Smooth muscle cell (in vitro differentiated cells): ENCODE results near the gene DLD. TPM values are rescaled to one million over a fixed set of nuclear protein-coding genes. Genes with fewer than 3 reads are reported as not detected.

Experiments used
- DNase-seq: peaks from one replicate; lab custom pipeline; 2025; ENCODE audit not compliant: unreplicated experiment; lab: John Stamatoyannopoulos, UW
- H2AFZ ChIP-seq: fragments of 200-600 bp; sonication (generic); 2 replicates; pipeline ENCODE4 v1.6.0; 2016; ENCODE audit warnings: antibody characterized with exemption, low read depth, mild to moderate bottlenecking
- H3F3A ChIP-seq: fragments of 200-600 bp; sonication (generic); 2 replicates; pipeline ENCODE4 v1.6.0; 2017; ENCODE audit warnings: antibody characterized with exemption, low read depth
- H3K27ac ChIP-seq: fragments of 200-600 bp; sonication (generic); 2 replicates; pipeline ENCODE4 v1.5.1; 2016; ENCODE audit warnings: low read depth, mild to moderate bottlenecking
- H3K27me3 ChIP-seq: fragments of 200-600 bp; sonication (generic); 2 replicates; pipeline ENCODE4 v1.6.1; 2016; ENCODE audit warnings: low read depth, mild to moderate bottlenecking
- H3K36me3 ChIP-seq: fragments of 200-600 bp; sonication (generic); 2 replicates; pipeline ENCODE4 v1.5.1; 2016; ENCODE audit warnings: low read depth
- H3K4me1 ChIP-seq: fragments of 200-600 bp; sonication (generic); 2 replicates; pipeline ENCODE4 v1.5.1; 2016; ENCODE audit warnings: low read depth
- H3K4me2 ChIP-seq: fragments of 200-600 bp; sonication (generic); 2 replicates; pipeline ENCODE4 v1.6.0; 2016; ENCODE audit warnings: mild to moderate bottlenecking
- H3K4me3 ChIP-seq: fragments of 200-600 bp; sonication (generic); 2 replicates; pipeline ENCODE4 v1.5.1; 2016; ENCODE audit warnings: mild to moderate bottlenecking
- H3K79me2 ChIP-seq: fragments of 200-600 bp; sonication (generic); 2 replicates; pipeline ENCODE4 v1.6.0; 2016; ENCODE audit warnings: low read depth, mild to moderate bottlenecking
- H3K9ac ChIP-seq: fragments of 200-600 bp; sonication (generic); 2 replicates; pipeline ENCODE4 v1.6.0; 2016; ENCODE audit warnings: low read depth
- H3K9me3 ChIP-seq: fragments of 200-600 bp; sonication (generic); replicated peaks from 2 replicates; pipeline ENCODE4 v1.5.1; 2016; ENCODE audit warnings: low read depth
- H4K20me1 ChIP-seq: fragments of 200-600 bp; sonication (generic); 2 replicates; pipeline ENCODE4 v1.6.0; 2016; ENCODE audit warnings: low read depth
- CTCF ChIP-seq: fragments of 200-600 bp; sonication (generic); IDR thresholded peaks from 2 replicates; pipeline ENCODE4 v1.5.1; 2017; ENCODE audit warnings: borderline replicate concordance, mild to moderate bottlenecking, antibody characterized with exemption; ENCODE audit not compliant: insufficient read depth, poor library complexity, severe bottlenecking
- WGBS: methylation state at CpG from one replicate; pipeline ENCODE4 v1.1.7; 2016; ENCODE audit warnings: low lambda C conversion rate; 5-methylcytosine and 5-hydroxymethylcytosine counted together
- polyA plus RNA-seq: library from polyadenylated mRNA; unstranded; fragments of >200 nt; fragmentation: Nextera tagmentation; extraction: Ambion mirVana; gene quantifications from 2 replicates; pipeline ENCODE4 v1.2.1, GENCODE V29; 2016
- total RNA-seq: library from RNA; depleted of rRNA; stranded (reverse); fragments of >200 nt; gene quantifications from 2 replicates; pipeline ENCODE4 v1.2.3, GENCODE V29; 2014

DLD gene
- total and polyA plus RNA-seq, 2 experiments from 2014 or later = 71.4 to 165 TPM

- Histone ChIP-seq H3K9me3 (no peaks in the 10 kb centered on the region), H2AFZ (no peak overlapping the region), H3K36me3 (peaks cover 54% of the 10 kb centered on the region), H3K27me3 (no peaks in the 10 kb centered on the region), H3K9ac (no peak overlapping the region), H3K4me1 (no peaks in the 10 kb centered on the region), H3K79me2 (peaks cover 3% of the 10 kb centered on the region), H3K4me2 (no peak overlapping the region), H4K20me1 (peaks cover 29% of the 10 kb centered on the region), H3F3A (peaks cover 69% of the 10 kb centered on the region), H3K4me3 (no peak overlapping the region), H3K27ac (no peak overlapping the region)
- no peak for DNase-seq
- WGBS = 100% methylated on average over 1 of the region's 1 CpG
- TF ChIP-seq CTCF = no peak
Observed at GRCh38 chr7:107926481-107926880, 35.5 kb downstream of the DLD start.

DNA sequence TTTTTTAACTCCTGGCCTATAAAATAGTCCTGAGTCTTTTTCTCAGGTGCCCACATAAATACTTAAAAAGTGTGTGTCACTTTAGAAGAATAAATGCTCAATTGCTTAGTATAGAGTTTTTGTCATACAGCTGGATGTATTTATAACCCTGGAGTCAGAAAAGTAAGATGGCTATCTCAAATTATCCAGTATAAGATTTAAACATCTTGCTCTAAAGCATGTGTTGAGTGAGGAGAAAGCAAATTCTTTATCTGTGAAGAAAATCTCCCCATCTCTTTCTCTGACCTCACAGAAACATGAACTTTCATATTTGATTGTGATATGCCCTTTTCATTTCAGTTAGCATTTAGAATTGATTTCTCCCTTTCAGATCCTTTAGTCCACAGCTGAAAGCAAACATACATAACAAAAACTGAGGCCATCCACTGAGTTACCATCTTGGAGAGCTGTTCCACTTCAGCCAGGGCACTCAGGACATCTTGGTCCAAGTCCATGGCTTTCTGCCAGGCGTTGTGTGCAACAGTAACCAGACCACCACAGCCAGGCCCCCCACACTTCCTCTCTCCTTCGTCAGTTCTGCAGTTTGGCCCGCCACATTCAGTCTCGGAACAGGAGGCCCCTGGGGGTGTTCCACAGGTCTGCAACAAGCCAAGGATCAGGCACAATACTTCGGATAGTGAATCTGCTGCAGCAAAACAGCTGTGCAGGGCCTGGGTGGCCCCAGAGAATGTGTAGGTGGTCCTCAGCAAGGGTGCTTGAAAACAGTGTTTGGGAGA is 40.9 kb downstream of the DLD start:
- TF ChIP-seq CTCF = no peak
- Histone ChIP-seq H3K27me3 (no peaks in the 10 kb centered on the region), H3F3A (peaks cover 54% of the 10 kb centered on the region), H2AFZ (no peak overlapping the region), H3K27ac (peak overlapping the region; percentile 87), H3K4me1 (peaks cover 41% of the 10 kb centered on the region), H3K9me3 (no peaks in the 10 kb centered on the region), H3K36me3 (peaks cover 32% of the 10 kb centered on the region), H3K9ac (no peak overlapping the region), H3K79me2 (no peaks in the 10 kb centered on the region), H4K20me1 (no peaks in the 10 kb centered on the region), H3K4me2 (no peak overlapping the region), H3K4me3 (no peak overlapping the region)
- DNase-seq = no peak
- WGBS = 49% methylated on average over 5 of the region's 5 CpGs

DNA sequence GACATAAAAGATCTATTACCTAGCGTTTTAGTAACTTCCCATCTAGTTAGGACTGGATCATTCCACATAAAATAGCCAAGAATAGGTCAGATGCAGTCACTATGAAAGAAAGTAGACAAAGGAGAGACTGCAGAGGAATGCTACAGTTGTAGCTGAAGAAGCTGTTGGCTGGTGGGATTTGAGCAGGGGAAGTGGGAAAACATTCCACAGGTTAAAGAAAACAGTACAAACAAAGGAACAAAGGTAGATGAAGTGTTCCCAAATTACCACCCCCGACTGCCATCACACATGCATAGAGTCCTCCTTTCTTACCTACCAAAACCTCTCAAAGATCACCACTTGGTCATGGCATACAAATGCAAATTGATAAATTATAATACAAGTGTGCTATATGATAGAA is 41.8 kb downstream of the DLD start:
- Histone ChIP-seq H3K27me3 (no peaks in the 10 kb centered on the region), H3K9ac (no peak overlapping the region), H2AFZ (no peak overlapping the region), H3K27ac (peak overlapping the region; percentile 87), H3K79me2 (no peaks in the 10 kb centered on the region), H3K4me2 (peak overlapping the region; percentile 56), H4K20me1 (no peaks in the 10 kb centered on the region), H3K4me3 (no peak overlapping the region), H3F3A (peaks cover 51% of the 10 kb centered on the region), H3K36me3 (peaks cover 32% of the 10 kb centered on the region), H3K4me1 (peaks cover 50% of the 10 kb centered on the region), H3K9me3 (no peaks in the 10 kb centered on the region)
- DNase-seq = no peak
- no peak for TF ChIP-seq CTCF
- WGBS = 59% methylated on average over 2 of the region's 2 CpGs

DNA sequence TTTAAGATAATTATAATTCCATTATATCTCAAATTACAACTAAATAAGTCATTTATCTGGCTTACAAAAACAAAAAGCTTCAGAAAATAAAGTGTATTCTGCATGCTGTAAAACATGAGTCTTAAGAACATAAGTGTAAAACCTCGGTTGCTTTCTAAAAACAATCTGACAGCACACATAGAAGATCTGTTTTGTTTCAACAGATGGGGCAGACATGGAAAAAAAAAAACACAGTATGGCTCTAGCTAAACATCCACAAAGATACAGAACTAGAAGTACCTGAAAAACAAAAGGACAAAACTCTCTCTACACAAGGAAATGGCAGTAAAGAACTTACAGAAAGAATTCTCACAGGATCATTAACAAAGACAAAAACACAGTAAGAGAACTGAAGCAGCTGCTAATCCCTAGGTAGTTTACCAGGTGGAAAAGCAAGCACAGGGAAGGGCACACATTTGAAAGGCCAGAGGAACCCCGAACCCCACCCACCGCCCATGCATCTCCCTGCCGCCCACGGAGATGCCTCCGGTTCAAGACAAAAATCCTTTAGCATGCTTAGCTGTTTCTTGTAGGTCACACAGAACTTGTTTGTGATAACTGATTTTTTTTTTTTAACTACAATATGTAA is 42.5 kb downstream of the DLD start:
- Histone ChIP-seq H2AFZ (no peak overlapping the region), H3K9ac (no peak overlapping the region), H3K27me3 (no peaks in the 10 kb centered on the region), H4K20me1 (no peaks in the 10 kb centered on the region), H3K36me3 (peaks cover 32% of the 10 kb centered on the region), H3K4me3 (no peak overlapping the region), H3K27ac (peak overlapping the region; percentile 87), H3K9me3 (no peaks in the 10 kb centered on the region), H3K79me2 (no peaks in the 10 kb centered on the region), H3F3A (peaks cover 52% of the 10 kb centered on the region), H3K4me2 (peak overlapping the region; percentile 56), H3K4me1 (peaks cover 57% of the 10 kb centered on the region)
- no peak for TF ChIP-seq CTCF
- DNase-seq = no peak
- WGBS = 39% methylated on average over 6 of the region's 6 CpGs
